Measurements from ENCODE around the gene FBXW4. TPM values are rescaled to one million over a fixed set of nuclear protein-coding genes. Genes with fewer than 3 reads are reported as not detected.

The FBXW4 gene
- polyA plus RNA-seq, 2 of the 4 experiments (the other 2 are of a cell fraction) = 24.0 to 41.1 TPM

GRCh38 chr10:101630633-101630920 lies 64.4 kb downstream of the FBXW4 start (continued):
- TF ChIP-seq PHF8 (IDR thresholded peaks at IDR 0.05; ENCODE audit: borderline replicate concordance, low read depth) = no peak

DNA sequence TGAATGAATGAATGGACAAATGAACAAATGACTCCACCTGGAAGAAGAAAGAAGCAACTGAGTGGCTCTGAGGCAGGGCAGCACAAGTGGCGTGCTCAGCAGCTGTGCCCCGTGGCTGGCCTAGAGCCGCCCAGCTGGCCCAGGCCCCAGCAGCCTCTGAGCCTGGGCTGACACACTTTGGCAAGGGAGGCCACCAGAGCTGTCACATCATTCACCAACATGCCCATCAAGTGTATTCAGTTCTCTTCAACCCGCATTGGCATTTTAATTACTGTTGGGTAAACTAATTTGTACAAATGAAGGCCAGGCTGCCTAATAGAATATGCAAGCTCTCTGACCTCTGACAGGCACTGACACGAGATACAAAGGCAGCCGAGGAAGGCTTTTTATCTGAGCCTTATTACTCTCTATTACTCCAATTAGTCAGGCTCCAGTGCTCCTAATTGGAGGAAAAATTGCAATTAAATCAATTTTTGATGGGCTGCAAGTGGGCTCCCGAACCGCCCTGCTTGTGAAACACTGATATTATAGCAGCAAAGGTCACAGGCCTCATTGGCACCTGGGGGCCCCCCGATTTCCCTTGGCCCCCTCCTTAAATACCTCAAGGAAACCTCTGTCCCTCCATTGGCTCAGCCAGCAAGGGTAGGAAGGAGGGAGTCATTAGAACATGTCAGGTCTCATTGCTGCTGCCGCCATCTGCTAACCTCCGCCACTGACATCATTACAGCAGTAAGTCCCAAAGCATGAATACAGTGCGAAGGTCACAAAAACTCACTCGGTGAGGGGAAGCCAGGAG lies 64.9 kb downstream of the FBXW4 start:
- no peak overlapping the region for H3K4me3 ChIP-seq
- TF ChIP-seq RARB (CRISPR knock-in tag; IDR thresholded peaks at IDR 0.05) = no peak
- no peak for TF ChIP-seq POLR2A (IDR thresholded peaks at IDR 0.05; ENCODE audit: low read length)
- TF ChIP-seq FOSL2 (IDR thresholded peaks at IDR 0.05) = no peak
- no peak for TF ChIP-seq FOSL2 (CRISPR knock-in tag; IDR thresholded peaks at IDR 0.05)
- no peak for TF ChIP-seq MAX (IDR thresholded peaks at IDR 0.05)
- no peak for TF ChIP-seq CBX2 (IDR thresholded peaks at IDR 0.05; ENCODE audit: borderline replicate concordance, low read depth)
- TF ChIP-seq CHD2 (IDR thresholded peaks at IDR 0.05; ENCODE audit: low read length, partially characterized antibody) = no peak
- TF ChIP-seq ZC3H11A (IDR thresholded peaks at IDR 0.05) = no peak
- TF ChIP-seq HOXB13 (CRISPR knock-in tag; IDR thresholded peaks at IDR 0.05; ENCODE audit: low read depth) = no peak
- no peak for TF ChIP-seq TFCP2L1 (CRISPR knock-in tag; IDR thresholded peaks at IDR 0.05)
- TF ChIP-seq JUNB (IDR thresholded peaks at IDR 0.05) = no peak
- no peak for ATAC-seq
- WGBS (ENCODE audit: missing lambda C conversion rate) = 92% methylated on average over 13 of the region's 13 CpGs
- DNase-seq (ENCODE audit: low read depth in 1 of 2, low spot score in 1 of 2) = no peak
- no peaks in the 10 kb centered on the region for H3K9me3 ChIP-seq
- H3K4me2 ChIP-seq = no peak overlapping the region
- ChIA-PET POLR2A (no interaction called here), CTCF (interaction anchor here (1.2 kb wide), 1 partner anchor 152 kb away, joined by 3 read pairs; no protein-coding TSS in a partner anchor)
- H3K4me1 ChIP-seq = no peaks in the 10 kb centered on the region
- FAIRE-seq = no peak
- no peak overlapping the region for H3K27ac ChIP-seq

DNA sequence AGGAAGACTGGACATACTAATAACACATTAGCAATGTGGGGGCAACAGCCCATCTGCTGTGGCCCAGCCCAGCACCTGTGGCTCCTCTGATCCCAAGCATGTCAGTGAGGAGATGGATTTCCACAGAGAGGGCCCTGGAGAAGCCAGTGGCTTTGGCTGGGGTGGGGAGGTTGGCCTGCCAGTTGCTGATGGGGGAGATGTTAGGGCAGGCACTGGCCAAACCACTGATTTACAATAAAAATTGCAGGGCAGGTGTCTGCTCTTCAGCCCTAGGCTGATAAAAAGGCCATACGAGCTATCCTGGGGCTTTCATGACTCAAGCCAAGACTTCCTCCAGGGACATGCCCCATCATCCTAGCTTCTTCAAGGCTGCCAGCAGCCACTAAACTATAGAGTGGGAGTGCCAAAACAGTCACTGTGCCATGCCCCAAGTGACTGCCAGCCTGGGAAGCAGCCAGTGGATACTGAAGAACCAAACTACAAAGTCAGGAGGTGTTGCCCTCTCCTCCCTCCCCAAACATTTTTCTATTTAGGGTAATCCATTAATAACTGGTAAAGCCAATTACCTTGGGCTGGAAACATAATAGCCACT lies 69.1 kb downstream of the FBXW4 start:
- ATAC-seq (no peak; a peak in 1 of 6 replicates), DNase-seq (ENCODE audit: low read depth in 1 of 2, low spot score in 1 of 2) (no peak), FAIRE-seq (no peak)
- no peak overlapping the region for H3K4me3 ChIP-seq
- ChIA-PET CTCF (interaction anchor here (1.4 kb wide), 1 partner anchor 21 kb away, joined by 5 read pairs; no protein-coding TSS in a partner anchor), POLR2A (no interaction called here)
- H3K27ac ChIP-seq = no peak overlapping the region
- 94% methylated on average over 1 of the region's 1 CpG for WGBS (ENCODE audit: missing lambda C conversion rate)
- no peaks in the 10 kb centered on the region for H3K9me3 ChIP-seq
- TF ChIP-seq ZSCAN20 (CRISPR knock-in tag; IDR thresholded peaks at IDR 0.05) (no peak), ZNF302 (CRISPR knock-in tag; IDR thresholded peaks at IDR 0.05) (no peak), HES2 (IDR thresholded peaks at IDR 0.05) (no peak), NR3C1 (IDR thresholded peaks at IDR 0.05) (no peak), TFCP2L1 (CRISPR knock-in tag; IDR thresholded peaks at IDR 0.05) (no peak), FOSB (CRISPR knock-in tag; IDR thresholded peaks at IDR 0.05) (no peak), ZFP36 (IDR thresholded peaks at IDR 0.05; ENCODE audit: borderline replicate concordance, partially characterized antibody) (no peak), RFX5 (IDR thresholded peaks at IDR 0.05) (no peak), ZC3H11A (IDR thresholded peaks at IDR 0.05) (no peak), FOSL2 (IDR thresholded peaks at IDR 0.05) (no peak), FOSL2 (CRISPR knock-in tag; IDR thresholded peaks at IDR 0.05) (no peak), HOXB5 (CRISPR knock-in tag; IDR thresholded peaks at IDR 0.05) (no peak), POLR2AphosphoS2 (conservative IDR thresholded peaks at IDR 0.05; ENCODE audit: low read length) (no peak), MAZ (IDR thresholded peaks at IDR 0.05; ENCODE audit: borderline replicate concordance, low read depth, low read length) (no peak), NFE2L2 (conservative IDR thresholded peaks at IDR 0.05; ENCODE audit: low read length) (no peak), HOXA7 (CRISPR knock-in tag; IDR thresholded peaks at IDR 0.05) (no peak), CBX8 (IDR thresholded peaks at IDR 0.05) (no peak), RAD21 (conservative IDR thresholded peaks at IDR 0.05 in 1 of 2, IDR thresholded peaks at IDR 0.05 in 1 of 2) (no peak), MAX (IDR thresholded peaks at IDR 0.05) (no peak)
- TF ChIP-seq, protein P1, sequence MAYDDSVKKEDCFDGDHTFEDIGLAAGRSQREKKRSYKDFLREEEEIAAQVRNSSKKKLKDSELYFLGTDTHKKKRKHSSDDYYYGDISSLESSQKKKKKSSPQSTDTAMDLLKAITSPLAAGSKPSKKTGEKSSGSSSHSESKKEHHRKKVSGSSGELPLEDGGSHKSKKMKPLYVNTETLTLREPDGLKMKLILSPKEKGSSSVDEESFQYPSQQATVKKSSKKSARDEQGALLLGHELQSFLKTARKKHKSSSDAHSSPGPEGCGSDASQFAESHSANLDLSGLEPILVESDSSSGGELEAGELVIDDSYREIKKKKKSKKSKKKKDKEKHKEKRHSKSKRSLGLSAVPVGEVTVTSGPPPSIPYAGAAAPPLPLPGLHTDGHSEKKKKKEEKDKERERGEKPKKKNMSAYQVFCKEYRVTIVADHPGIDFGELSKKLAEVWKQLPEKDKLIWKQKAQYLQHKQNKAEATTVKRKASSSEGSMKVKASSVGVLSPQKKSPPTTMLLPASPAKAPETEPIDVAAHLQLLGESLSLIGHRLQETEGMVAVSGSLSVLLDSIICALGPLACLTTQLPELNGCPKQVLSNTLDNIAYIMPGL (CRISPR knock-in tag; IDR thresholded peaks at IDR 0.05; ENCODE audit: borderline replicate concordance) = no peak
- no peaks in the 10 kb centered on the region for H3K4me1 ChIP-seq
- H3K4me2 ChIP-seq = no peak overlapping the region
